Glomerular endothelial cell (primary cell): Measurements from ENCODE around the gene CKM. TPM values are rescaled to one million over a fixed set of nuclear protein-coding genes. Genes with fewer than 3 reads are reported as not detected.

Experiments
- DNase-seq: peaks from one replicate; pipeline ENCODE4 v3.0.0-alpha.2; 2011; ENCODE audit warnings: low read depth, low spot score; ENCODE audit errors: extremely low read depth
- total RNA-seq: library from RNA; depleted of rRNA; stranded (reverse); fragments of >200 nt; gene quantifications from 2 replicates; pipeline ENCODE4 v1.2.3, GENCODE V29; 2015

CKM gene
- total RNA-seq = not detected in 2 replicates

GRCh38 chr19:45322744-45323281 is at the start of gene CKM:
Gene CKM (minus strand): TSS chr19:45322875. CDS start chr19:45319713, 3,162 bp downstream.
- no peak for DNase-seq

GRCh38 chr19:45370410-45371204 is 47.9 kb upstream of the CKM start, which contains the start of gene ERCC2:
Gene ERCC2 (minus strand): TSS chr19:45370573. CDS start chr19:45370540, 33 bp downstream.
- peak; percentile 93 for DNase-seq

GRCh38 chr19:45368737-45369340 is 46.2 kb upstream of the CKM start:
- DNase-seq = no peak

GRCh38 chr19:45368127-45368526 is 45.5 kb upstream of the CKM start:
- DNase-seq = no peak

GRCh38 chr19:45364696-45365095 is 42.0 kb upstream of the CKM start:
- no peak for DNase-seq

- no peak for DNase-seq
Measured at GRCh38 chr19:45363861-45364459, 41.3 kb upstream of the CKM start.

GRCh38 chr19:45362291-45362690 is 39.6 kb upstream of the CKM start:
- no peak for DNase-seq

GRCh38 chr19:45361608-45362007 is 38.9 kb upstream of the CKM start:
- DNase-seq = no peak

GRCh38 chr19:45358213-45358792 is 35.6 kb upstream of the CKM start:
- DNase-seq = no peak

GRCh38 chr19:45357445-45357783 is 34.7 kb upstream of the CKM start:
- no peak for DNase-seq

GRCh38 chr19:45356760-45357444 is 34.2 kb upstream of the CKM start:
- no peak for DNase-seq

GRCh38 chr19:45355910-45356309 is 33.2 kb upstream of the CKM start:
- DNase-seq = no peak

- no peak for DNase-seq
Measured at GRCh38 chr19:45355402-45355801, 32.7 kb upstream of the CKM start.

- DNase-seq = no peak
Measured at GRCh38 chr19:45354241-45354842, 31.7 kb upstream of the CKM start.

- no peak for DNase-seq
Measured at GRCh38 chr19:45352914-45353796, 30.5 kb upstream of the CKM start.

GRCh38 chr19:45352471-45352870 is 29.8 kb upstream of the CKM start:
- DNase-seq = no peak

- no peak for DNase-seq
Measured at GRCh38 chr19:45352062-45352461, 29.4 kb upstream of the CKM start.

GRCh38 chr19:45351401-45351952 is 28.8 kb upstream of the CKM start:
- no peak for DNase-seq

- DNase-seq = no peak
Measured at GRCh38 chr19:45350477-45351058, 27.9 kb upstream of the CKM start.
